ENCODE data around the gene PDZD2.

GRCh38 chr5:32115985-32116384 is 477.1 kb downstream of the PDZD2 start:
- TF ChIP-seq, protein P1, sequence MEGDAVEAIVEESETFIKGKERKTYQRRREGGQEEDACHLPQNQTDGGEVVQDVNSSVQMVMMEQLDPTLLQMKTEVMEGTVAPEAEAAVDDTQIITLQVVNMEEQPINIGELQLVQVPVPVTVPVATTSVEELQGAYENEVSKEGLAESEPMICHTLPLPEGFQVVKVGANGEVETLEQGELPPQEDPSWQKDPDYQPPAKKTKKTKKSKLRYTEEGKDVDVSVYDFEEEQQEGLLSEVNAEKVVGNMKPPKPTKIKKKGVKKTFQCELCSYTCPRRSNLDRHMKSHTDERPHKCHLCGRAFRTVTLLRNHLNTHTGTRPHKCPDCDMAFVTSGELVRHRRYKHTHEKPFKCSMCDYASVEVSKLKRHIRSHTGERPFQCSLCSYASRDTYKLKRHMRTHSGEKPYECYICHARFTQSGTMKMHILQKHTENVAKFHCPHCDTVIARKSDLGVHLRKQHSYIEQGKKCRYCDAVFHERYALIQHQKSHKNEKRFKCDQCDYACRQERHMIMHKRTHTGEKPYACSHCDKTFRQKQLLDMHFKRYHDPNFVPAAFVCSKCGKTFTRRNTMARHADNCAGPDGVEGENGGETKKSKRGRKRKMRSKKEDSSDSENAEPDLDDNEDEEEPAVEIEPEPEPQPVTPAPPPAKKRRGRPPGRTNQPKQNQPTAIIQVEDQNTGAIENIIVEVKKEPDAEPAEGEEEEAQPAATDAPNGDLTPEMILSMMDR (IDR thresholded peaks at IDR 0.05): no peak
- no peak for TF ChIP-seq EZH2phosphoT487 (IDR thresholded peaks at IDR 0.05)

Data from neural progenitor cell (in vitro differentiated cells).